Suprapubic skin (tissue), 4 donors: ENCODE results near the gene TWIST2. TPM values are rescaled to one million over a fixed set of nuclear protein-coding genes. Genes with fewer than 3 reads are reported as not detected.

ENCODE experiments used
- DNase-seq, 2 donors: peaks; one replicate each; pipeline ENCODE4 v3.0.0-alpha.2; 2019; ENCODE audit warnings: low spot score in 2 of 2
- H3K27ac ChIP-seq: fragments of 200-600 bp; sonication (generic); one replicate; pipeline ENCODE4 v1.5.1; 2019
- H3K27me3 ChIP-seq: fragments of 200-600 bp; sonication (generic); one replicate; pipeline ENCODE4 v1.5.1; 2019
- H3K36me3 ChIP-seq: fragments of 200-600 bp; sonication (generic); one replicate; pipeline ENCODE4 v1.5.1; 2019
- H3K4me1 ChIP-seq: fragments of 200-600 bp; sonication (generic); one replicate; pipeline ENCODE4 v1.5.1; 2019
- H3K4me3 ChIP-seq: fragments of 200-600 bp; sonication (generic); one replicate; pipeline ENCODE4 v1.5.1; 2019; ENCODE audit warnings: mild to moderate bottlenecking
- H3K9me3 ChIP-seq: fragments of 200-600 bp; sonication (generic); one replicate; pipeline ENCODE4 v1.5.1; 2019
- CTCF ChIP-seq, 2 donors: fragments of 200-600 bp in 1 of 2; fragments of 450-650 bp in 1 of 2; sonication (generic) in 1 of 2; IDR thresholded peaks; one replicate each; pipeline ENCODE4 v1.5.1; 2016 to 2019; ENCODE audit warnings: antibody characterized with exemption in 2 of 2, mild to moderate bottlenecking in 1 of 2, moderate library complexity in 1 of 2
- EP300 ChIP-seq: sonication (generic); formaldehyde crosslinking; IDR thresholded peaks from one replicate; pipeline ENCODE4 v1.6.1; 2017; ENCODE audit warnings: antibody characterized with exemption
- POLR2A ChIP-seq, 2 donors: fragments of 450-650 bp; IDR thresholded peaks; one replicate each; pipeline ENCODE4 v1.6.1; 2017; ENCODE audit warnings: antibody characterized with exemption in 2 of 2, mild to moderate bottlenecking in 2 of 2, moderate library complexity in 2 of 2
- POLR2AphosphoS5 ChIP-seq, 3 donors: sonication (generic); formaldehyde crosslinking; IDR thresholded peaks; one replicate each; pipeline ENCODE4 v1.6.1; 2017; ENCODE audit warnings: antibody characterized with exemption in 3 of 3
- WGBS: methylation state at CpG from one replicate; pipeline ENCODE4 v1.1.5; 2018; 5-methylcytosine and 5-hydroxymethylcytosine counted together
- total RNA-seq, 4 donors: library from RNA; depleted of rRNA; stranded (reverse); fragments of >200 nt; gene quantifications; one replicate each; pipeline ENCODE4 v1.1.0, GENCODE V29; 2016

The TWIST2 gene
- total RNA-seq, 4 donors from 2014 or later, result 14.7 to 72.7 (median 30.4) TPM

DNA sequence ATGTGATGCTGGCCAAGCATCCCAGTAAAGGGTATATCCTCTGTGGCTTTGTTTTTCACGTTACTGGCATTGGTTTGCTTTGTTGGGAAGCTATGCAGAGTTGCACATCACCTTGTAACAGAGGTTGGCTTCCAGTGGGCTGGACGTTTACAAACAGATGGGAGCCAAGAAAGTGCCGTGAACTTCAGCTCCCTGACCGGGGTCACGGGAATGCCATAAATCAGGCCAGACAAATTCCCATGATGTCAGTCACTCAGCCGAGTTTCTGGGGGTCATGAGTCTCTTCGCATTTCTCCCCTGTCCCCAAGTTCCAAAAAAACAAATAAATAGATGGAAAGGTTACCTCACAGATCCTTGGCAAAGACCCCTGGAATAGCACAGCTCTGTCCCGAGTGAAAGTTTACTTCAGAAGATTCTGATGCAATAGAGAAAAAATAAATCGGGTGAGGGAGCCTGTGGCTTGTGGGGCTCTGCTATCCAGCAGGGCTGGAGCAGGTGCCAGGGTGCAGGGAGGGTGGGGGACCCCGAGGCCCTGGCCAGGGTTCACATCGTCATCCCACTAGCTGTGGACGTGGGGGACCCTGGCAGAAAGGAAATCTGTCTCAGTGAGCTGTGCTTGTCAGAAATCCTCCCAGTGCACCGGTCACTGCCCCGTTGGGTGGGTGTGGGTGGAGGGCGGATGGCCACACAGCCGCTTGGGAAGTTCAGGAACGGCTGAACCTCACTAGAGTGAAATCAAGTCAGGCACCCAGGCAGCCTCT lies 27.8 kb downstream of the TWIST2 start:
- WGBS, result 62% methylated on average over 15 of the region's 17 CpGs
- H3K27ac ChIP-seq, result peak overlapping the region; percentile 76

DNA sequence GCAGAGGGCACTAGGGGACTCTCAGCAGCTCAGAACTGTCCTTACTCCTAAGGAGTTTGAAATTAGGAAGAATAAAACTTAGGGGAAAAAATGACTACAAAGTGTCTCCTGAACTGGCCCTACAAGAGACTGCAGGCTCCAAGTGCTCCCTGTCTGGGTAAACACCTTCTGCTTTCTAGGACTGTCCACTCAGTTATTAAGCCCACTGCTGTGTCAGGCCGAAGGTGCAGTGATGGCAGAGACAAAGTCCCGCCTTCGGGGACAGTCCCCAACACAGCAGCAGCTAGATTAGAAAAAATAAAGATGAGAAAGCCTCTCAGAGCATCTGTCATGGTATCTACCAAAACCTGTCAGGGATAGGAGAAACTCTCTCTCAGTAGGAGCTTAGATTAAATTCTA lies 28.3 kb downstream of the TWIST2 start:
- H3K4me3 ChIP-seq, result no peak overlapping the region

More for the DNA sequence above, 27.8 kb downstream of the TWIST2 start:
- Histone ChIP-seq H3K9me3 (no peaks in the 10 kb centered on the region), H3K27me3 (peaks cover 11% of the 10 kb centered on the region), H3K4me3 (no peak overlapping the region), H3K4me1 (peaks cover 14% of the 10 kb centered on the region), H3K36me3 (no peaks in the 10 kb centered on the region)
- DNase-seq, result peak; percentile 81 to 86
- TF ChIP-seq POLR2AphosphoS5 (IDR thresholded peaks at IDR 0.05) (peak in 1 of 3 donors; percentile 31), POLR2A (IDR thresholded peaks at IDR 0.05) (no peak), EP300 (no peak), CTCF (IDR thresholded peaks at IDR 0.05) (no peak)

DNA sequence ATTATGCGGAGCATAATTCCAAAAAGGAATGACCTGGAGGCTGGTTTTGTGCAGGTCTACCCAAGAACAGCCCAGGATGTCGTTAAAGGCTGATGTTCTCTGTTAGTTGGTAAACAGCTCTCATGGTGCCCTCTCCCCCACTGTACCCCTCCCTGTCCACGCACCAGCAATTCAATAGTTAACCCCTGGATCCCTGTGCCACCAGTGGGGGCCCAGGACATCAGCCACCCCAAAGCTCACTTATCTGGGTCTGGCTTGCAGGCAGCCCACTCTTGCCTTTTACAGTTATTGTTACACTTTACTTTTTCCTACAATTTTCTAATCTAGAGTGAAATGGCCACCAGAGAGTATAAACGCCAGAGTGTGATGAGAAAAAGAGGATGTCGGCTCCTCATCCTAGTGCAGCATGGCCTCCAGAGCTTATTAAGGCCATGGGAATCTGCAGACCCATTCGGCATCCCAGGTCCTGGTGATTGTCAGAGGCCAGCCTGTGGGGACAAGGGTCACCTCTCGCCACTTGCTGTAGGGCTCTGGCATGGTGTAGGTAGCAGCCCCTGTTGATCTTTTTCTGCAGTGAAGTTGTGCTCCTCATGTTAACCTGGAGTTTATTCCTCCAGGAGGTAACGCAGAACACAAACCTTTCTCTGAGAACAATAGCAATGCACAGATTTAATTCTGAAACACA lies 30.3 kb downstream of the TWIST2 start:
- 75% methylated on average over 8 of the region's 8 CpGs for WGBS
- peaks cover 12% of the 10 kb centered on the region for H3K27me3 ChIP-seq
- H3K36me3 ChIP-seq, result no peaks in the 10 kb centered on the region
- no peak for DNase-seq
- no peak overlapping the region for H3K4me3 ChIP-seq
- TF ChIP-seq POLR2A (IDR thresholded peaks at IDR 0.05), result no peak
- TF ChIP-seq POLR2AphosphoS5 (IDR thresholded peaks at IDR 0.05), result no peak
- TF ChIP-seq CTCF (IDR thresholded peaks at IDR 0.05), result no peak
- TF ChIP-seq EP300, result no peak
- no peaks in the 10 kb centered on the region for H3K9me3 ChIP-seq
- no peak overlapping the region for H3K27ac ChIP-seq
- peaks cover 16% of the 10 kb centered on the region for H3K4me1 ChIP-seq

More for the DNA sequence above, 28.3 kb downstream of the TWIST2 start:
- no peak for TF ChIP-seq POLR2A (IDR thresholded peaks at IDR 0.05)
- no peak for TF ChIP-seq POLR2AphosphoS5 (IDR thresholded peaks at IDR 0.05)
- TF ChIP-seq CTCF (IDR thresholded peaks at IDR 0.05), result no peak
- TF ChIP-seq EP300, result no peak
- WGBS, result 69% methylated on average over 3 of the region's 3 CpGs
- peak; percentile 26 to 46 for DNase-seq
- Histone ChIP-seq H3K4me1 (peaks cover 14% of the 10 kb centered on the region), H3K27ac (peak overlapping the region; percentile 76), H3K27me3 (peaks cover 11% of the 10 kb centered on the region), H3K36me3 (no peaks in the 10 kb centered on the region), H3K9me3 (no peaks in the 10 kb centered on the region)

GRCh38 chr2:238879043-238879442 lies 31.2 kb downstream of the TWIST2 start:
- Histone ChIP-seq H3K27ac (no peak overlapping the region), H3K9me3 (no peaks in the 10 kb centered on the region), H3K36me3 (no peaks in the 10 kb centered on the region), H3K27me3 (peaks cover 18% of the 10 kb centered on the region), H3K4me1 (peaks cover 18% of the 10 kb centered on the region), H3K4me3 (no peak overlapping the region)
- no peak for TF ChIP-seq POLR2A (IDR thresholded peaks at IDR 0.05)
- TF ChIP-seq CTCF (IDR thresholded peaks at IDR 0.05), result no peak
- TF ChIP-seq POLR2AphosphoS5 (IDR thresholded peaks at IDR 0.05), result no peak
- TF ChIP-seq EP300, result no peak
- DNase-seq, result no peak
- 74% methylated on average over 6 of the region's 6 CpGs for WGBS
